ENCODE data around the gene FRRS1L.

- TF ChIP-seq CTCF (IDR thresholded peaks at IDR 0.05) (no peak), POLR2A (IDR thresholded peaks at IDR 0.05) (no peak), EP300 (IDR thresholded peaks at IDR 0.05) (no peak)
Observed at GRCh38 chr9:109205526-109205925, 38.5 kb upstream of the FRRS1L start.
